Measurements from ENCODE around the gene TRAK2.
"Not testable (repeated sequence)": the region's sequence is repeated elsewhere in the genome, so short reads cannot be mapped to it uniquely, and the experiment has no call there.

TRAK2 gene

GRCh38 chr2:201450954-201451291 is 335 bp downstream of the TRAK2 start:
- DNase-seq = no peak

DNA sequence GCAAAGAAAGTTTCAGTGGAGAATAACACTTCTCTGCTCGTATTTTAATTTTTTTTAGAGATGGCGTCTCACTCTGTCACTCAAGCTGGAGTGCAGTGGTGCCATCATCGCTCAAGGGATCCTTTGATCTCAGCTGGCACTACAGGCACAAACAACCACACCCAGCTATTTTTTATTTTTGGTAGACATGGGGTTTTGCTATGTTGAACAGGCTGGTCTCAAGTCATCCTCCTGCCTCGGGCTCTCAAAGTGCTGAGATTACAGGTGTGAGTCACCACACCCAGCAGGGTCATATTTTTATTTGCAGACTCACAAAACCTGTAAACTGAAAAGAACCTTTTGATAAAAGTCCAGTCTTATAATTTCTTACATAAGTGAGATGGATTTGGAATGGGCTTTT is 2.6 kb downstream of the TRAK2 start:
- DNase-seq = no peak

- no peak for DNase-seq
Observed at GRCh38 chr2:201448061-201448460, 3.2 kb downstream of the TRAK2 start.

DNA sequence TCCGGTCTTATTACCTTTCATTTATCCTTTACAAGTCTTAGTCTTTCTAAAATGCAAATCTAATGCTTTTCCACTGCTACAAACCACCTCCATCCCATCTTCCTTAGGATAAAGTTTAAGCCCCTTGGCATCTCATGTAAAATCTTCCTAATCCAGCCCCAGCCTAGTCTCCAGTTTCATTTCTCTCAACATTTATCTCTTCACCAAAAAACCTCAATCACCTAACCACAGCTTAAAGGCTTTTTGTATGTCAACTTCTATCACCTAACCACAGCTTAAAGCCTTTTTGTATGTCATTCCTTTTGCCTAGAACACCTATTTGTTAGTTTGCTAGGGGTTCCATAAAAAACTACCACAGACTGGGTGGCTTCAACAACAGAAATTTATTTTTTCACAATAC is 4.2 kb downstream of the TRAK2 start:
- no peak for DNase-seq

- DNase-seq = no peak
Observed at GRCh38 chr2:201444746-201445465, 6.4 kb downstream of the TRAK2 start.

DNA sequence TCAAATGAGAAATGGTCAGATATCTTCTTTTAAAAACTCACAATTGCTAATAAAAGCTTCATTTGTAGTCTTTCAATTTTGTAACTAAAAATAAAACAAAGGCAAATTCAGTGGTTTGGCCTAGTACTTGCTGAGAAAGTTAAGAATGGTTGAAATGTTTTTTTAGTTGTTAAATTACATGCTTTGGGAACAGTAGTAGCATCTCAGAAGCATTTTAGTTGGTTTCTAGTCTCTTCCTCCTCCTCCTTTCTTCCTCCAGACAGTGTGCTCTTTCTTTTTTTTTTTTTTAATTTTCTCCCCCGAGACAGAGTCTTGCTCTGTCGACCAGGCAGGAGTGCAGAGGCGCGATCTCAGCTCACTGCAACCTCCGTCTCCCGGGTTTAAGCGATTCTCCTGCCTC is 9.8 kb downstream of the TRAK2 start:
- DNase-seq = no peak

DNA sequence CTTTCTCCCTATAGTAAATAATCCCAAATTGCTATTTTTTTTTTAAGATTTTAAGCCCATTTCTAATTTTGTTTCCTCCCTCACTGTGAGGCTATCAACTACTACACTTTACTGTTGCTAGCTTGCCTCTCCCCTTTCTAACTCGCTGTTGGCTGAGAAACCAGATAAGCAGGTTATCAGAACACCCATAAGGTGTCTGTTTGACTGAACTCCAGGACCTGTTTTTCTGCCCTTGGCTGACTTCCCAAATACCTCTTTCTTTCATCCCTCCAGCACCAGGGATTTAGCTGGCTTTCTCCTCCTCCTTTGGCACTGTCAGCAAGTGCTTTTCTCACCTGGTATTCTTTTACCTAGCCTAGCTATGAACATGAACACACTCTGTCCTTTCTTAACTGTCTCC is 11.1 kb downstream of the TRAK2 start:
- DNase-seq = peak; percentile 85

DNA sequence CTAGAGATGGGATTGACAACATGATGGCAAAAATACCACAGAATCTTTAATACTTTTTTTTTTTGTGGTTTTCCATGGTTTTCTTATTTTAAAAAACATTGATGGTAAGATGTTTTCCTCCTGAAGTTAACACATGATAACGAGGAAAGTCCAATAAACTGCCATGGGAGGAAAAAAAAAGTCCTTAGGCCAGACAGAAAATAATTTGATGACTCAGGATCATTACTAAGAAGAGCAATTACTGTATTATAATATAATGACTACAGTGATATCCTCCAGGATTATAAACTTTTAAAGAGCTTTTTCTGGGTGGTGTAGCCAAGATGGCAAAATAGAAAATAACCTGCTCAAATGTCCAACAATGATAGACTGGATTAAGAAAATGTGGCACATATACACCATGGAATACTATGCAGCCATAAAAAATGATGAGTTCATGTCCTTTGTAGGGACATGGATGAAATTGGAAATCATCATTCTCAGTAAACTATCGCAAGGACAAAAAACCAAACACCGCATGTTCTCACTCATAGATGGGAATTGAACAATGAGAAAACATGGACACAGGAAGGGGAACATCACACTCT is 11.8 kb downstream of the TRAK2 start:
- DNase-seq = not testable (repeated sequence)

DNA sequence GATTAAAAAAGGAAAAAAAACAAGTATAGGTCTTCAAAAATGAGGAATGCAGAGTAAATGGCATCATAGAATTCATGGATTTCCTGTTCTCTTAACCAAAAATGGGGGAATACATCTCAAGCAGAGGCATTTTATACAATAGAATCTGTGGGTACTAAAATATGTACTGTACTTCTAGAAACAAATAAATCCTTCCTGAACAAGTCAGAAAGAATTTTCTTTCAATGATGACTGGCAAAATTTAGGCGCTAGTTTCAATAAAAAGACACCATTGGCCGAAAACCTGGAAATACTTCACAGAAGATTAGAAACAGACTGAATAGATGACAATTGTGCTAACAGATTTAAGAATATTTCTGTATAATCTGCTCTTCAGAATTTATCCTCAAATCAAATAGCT is 15.1 kb downstream of the TRAK2 start:
- DNase-seq = no peak

DNA sequence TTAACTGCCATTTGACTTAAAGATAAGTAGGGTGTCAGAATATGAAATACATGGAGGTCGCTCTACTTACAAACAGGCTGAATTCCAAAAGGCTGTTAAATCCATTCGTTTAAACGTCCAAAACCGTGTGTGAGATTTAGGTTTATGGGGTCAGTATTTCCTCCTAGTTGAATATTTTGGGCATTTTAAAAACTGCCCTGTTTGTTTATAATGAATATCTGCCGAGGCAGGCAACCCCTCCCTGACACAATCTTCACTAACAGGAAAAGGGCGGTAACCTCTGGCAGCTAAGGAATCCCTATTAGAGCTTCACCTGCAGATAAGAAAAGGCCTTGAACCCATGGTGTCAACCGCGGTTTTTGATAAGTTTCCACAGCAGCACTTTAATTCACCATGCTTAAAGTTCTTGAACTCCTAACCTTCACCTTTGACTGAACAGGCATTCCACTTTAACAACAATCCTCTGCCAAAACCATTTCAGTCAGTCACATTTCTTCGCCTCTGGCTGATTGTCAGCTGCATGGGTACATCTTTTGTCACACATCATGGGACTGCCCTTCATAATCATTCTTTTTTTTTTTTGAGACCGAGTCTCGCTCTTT is 17.8 kb downstream of the TRAK2 start:
- DNase-seq = no peak

GRCh38 chr2:201432621-201433393 is 18.5 kb downstream of the TRAK2 start:
- DNase-seq = no peak

- DNase-seq = no peak
Observed at GRCh38 chr2:201432038-201432620, 19.1 kb downstream of the TRAK2 start.

- no peak for DNase-seq
Observed at GRCh38 chr2:201430839-201431238, 20.4 kb downstream of the TRAK2 start.

GRCh38 chr2:201430322-201430721 is 20.9 kb downstream of the TRAK2 start:
- DNase-seq = not testable (repeated sequence)

- not testable (repeated sequence) for DNase-seq
Observed at GRCh38 chr2:201429835-201430234, 21.4 kb downstream of the TRAK2 start.

GRCh38 chr2:201428366-201428765 is 22.9 kb downstream of the TRAK2 start:
- not testable (repeated sequence) for DNase-seq

DNA sequence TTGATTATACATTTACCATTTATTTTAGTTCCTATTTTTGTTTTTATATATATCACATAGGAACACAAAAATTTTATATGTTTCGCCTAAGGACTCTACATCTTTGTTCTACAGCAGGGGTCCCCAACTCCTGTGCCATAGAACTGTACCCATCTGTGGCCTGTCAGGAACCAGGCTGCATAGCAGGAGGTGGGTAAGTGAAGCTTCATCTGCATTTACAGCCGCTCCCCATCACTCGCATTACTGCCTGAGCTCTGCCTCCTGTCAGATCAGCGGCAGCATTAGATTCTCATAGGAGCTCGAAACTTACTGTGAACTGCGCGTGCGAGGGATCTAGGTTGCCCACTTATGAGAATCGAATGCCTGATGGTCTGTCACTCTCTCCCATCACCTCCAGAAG is 25.3 kb downstream of the TRAK2 start:
- no peak for DNase-seq

GRCh38 chr2:201420442-201421113 is 30.7 kb downstream of the TRAK2 start:
- DNase-seq = no peak

DNA sequence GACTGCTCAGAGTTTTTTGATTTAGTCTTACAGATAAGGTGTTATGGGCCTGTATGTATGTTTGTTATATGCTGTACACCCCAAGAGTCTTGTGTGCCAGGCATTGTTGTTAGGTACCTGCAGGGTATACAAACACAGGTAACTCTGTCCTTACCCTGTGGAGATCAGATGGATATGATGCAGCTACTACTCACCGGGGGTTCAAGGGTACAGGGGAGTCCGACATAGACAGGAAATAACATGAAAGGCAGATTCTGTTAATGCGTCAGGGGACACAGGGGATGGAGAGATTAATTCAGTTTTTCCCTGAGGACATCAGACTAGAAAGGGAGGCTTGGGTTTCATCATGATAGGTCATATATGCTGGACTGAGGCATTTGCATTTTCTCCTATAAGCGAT is 31.3 kb downstream of the TRAK2 start:
- no peak for DNase-seq

DNA sequence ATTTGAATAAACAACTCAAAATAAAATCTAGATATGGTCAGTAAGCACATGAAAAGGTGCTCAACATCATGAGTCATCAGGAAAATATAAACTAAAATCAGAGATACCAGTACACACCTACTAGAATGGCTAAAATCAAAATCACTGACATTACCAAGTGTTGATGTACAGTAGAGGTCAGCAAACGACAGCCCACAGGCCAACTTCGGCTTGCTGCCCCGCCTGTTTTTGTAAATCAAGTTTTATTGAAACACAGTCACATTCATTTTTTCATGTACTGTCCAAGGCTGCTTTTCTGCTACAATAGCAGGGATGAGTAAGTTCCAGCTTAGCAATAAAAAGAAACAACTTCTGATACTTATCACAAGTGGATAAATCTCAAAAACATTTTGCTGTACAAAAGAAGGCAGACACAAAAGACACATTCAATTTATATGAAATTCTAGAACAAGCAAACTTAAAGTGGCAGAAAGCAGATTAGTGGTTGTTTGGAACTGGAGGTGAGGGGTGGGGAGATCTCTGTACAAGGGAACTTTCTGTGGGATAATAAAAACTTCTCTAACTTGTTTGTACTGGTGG is 32.1 kb downstream of the TRAK2 start:
- DNase-seq = no peak

GRCh38 chr2:201415149-201415548 is 36.1 kb downstream of the TRAK2 start:
- no peak for DNase-seq
